Skin epidermis (tissue), 12 donors: Measurements from ENCODE around the gene LTBP1.
A peak's percentile ranks its signal among the peaks of the same experiment; 100 is the strongest.
"Not testable (repeated sequence)": the region's sequence is repeated elsewhere in the genome, so short reads cannot be mapped to it uniquely, and the experiment has no call there.

ENCODE experiments used
- H3K27ac ChIP-seq, 21 experiments: fragments of 200-600 bp; sonication (generic) in 11 of 21; one replicate each; pipeline ENCODE4 v1.5.0; 2020; ENCODE audit warnings: mild to moderate bottlenecking in 3 of 21, inconsistent platforms in 2 of 21, moderate library complexity in 2 of 21
- H3K4me3 ChIP-seq, 7 experiments: fragments of 200-600 bp; sonication (generic) in 2 of 7; one replicate each; pipeline ENCODE4 v1.5.0; 2020; ENCODE audit warnings: inconsistent platforms in 2 of 7, mild to moderate bottlenecking in 2 of 7, moderate library complexity in 1 of 7

Gene LTBP1

DNA sequence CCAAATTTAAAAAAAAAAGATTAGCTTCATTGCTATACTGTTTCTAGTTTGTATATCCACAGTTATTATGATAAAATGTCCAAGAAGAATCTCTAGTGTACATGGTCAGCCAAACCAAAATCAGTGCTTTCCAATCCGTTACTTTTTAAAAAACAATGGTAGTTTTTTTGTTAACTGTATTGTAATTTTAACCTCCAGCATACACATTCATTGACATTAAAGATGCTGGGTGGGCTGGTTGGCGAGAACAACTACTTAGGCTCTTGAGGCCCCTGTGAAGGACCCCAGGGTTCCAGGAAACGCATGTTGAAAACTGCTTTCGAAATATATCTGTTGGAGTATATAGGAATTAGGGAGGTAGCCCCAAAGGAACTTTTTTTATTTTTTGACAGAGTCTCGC, 422.4 kb downstream of the LTBP1 start:
- Histone ChIP-seq H3K4me3 (no peak overlapping the region), H3K27ac (no peak overlapping the region)

DNA sequence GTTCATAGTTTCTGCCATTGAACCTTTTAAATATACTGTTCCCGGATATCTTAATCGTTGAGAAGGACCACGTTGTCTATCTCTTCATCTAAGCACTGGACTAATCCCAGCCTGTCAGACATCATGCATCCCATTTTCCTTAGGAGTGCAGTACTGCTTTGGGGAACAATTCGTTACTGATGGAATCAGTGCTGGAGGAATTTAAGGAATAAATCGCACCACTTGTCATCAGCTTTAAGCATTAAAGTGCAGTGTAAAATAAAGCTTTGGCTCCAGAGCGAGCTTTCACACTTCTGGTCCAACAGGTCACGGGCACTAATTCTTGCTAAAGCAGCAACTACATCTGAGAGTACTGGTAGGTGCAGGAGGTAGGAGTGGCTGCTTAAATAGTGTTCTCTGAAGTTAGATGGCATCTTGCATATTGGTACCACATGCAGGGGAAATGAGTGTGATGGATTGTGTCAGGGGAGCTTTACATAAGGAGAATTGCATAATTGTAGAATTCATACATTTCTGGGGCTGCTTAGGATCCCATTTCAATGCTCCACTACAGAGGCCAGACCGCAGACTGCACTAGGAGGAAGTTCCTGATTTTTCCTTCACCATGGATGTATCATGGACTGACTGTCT, 424.0 kb downstream of the LTBP1 start:
- H3K27ac ChIP-seq, result no peak overlapping the region
- no peak overlapping the region for H3K4me3 ChIP-seq

GRCh38 chr2:33371304-33372090, 424.7 kb downstream of the LTBP1 start:
- Histone ChIP-seq H3K4me3 (no peak overlapping the region), H3K27ac (peak overlapping the region in 1 of 21 experiments; percentile 10)

DNA sequence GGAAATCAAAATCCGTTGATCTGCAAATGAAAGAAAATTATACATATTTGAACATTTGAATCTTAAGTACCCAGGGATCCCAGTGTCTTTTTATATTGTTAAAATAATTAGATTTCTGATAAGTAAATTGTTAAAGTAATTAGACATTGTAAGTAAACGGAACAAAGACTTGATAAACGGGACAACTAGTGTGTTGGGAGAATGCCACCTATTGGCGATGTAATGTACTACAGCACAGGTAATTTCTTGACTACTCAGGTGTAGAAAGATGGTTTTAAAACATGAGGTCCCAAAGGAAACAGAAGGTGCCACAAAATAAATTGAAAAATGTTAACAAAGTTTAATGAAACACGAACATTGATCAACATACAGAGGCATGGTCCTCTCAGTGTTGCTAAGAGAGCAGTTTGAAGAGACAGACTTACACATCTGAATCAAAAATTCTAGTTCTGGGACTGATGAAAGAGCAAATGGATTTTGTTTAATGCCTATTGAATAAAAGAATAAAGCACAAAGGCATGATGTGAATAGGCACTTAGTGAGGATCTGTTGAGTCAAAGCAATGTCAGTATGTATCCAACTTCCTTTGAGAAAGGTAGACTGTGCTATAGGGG, 426.3 kb downstream of the LTBP1 start:
- Histone ChIP-seq H3K27ac (no peak overlapping the region), H3K4me3 (no peak overlapping the region)

GRCh38 chr2:33373986-33374385, 427.2 kb downstream of the LTBP1 start:
- H3K4me3 ChIP-seq, result no peak overlapping the region
- H3K27ac ChIP-seq, result peak overlapping the region in 4 of 21 experiments; percentile 12 to 65 (median 58)

DNA sequence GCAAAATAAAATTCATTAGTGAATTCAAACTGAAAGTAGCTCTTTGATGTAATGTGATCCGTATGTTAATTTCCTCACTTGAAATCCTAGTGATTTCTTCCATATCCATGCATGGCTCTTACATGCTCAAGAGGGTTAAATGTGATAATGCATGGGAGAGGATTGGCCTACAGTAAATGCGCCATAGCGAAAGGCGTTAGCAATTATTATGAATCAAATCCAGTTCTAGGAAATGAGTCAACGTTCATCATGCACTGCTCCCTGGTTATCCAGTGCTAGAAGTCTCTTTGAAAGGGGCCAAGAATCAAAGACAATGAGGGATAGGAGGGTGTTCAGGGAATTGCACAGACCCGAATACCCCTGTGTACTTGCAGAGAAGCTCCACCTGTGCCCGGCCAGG, 428.3 kb downstream of the LTBP1 start:
- H3K27ac ChIP-seq, result peak overlapping the region in 9 of 21 experiments; percentile 12 to 68 (median 48)
- no peak overlapping the region for H3K4me3 ChIP-seq

DNA sequence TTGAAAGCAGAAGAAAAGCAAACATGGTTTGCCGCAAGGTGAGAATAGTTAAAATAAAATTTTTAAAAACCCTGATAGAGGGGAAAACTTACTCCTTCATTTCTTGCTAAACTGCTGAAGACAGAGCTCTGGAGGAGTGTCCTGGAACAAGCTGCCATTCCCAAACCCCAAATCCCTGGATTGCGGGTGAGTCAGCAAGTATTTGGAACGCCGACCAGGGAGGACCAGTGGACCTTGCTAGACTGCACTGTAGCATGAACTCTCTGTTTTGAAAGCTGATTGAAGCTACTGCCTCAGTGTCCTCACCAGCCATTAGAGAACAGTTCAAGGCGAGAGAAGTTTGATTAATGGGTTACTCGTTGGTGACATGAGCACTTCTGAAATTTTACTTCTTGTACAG, 430.3 kb downstream of the LTBP1 start:
- Histone ChIP-seq H3K27ac (peak overlapping the region in 2 of 21 experiments; percentile 18 to 29), H3K4me3 (no peak overlapping the region)

DNA sequence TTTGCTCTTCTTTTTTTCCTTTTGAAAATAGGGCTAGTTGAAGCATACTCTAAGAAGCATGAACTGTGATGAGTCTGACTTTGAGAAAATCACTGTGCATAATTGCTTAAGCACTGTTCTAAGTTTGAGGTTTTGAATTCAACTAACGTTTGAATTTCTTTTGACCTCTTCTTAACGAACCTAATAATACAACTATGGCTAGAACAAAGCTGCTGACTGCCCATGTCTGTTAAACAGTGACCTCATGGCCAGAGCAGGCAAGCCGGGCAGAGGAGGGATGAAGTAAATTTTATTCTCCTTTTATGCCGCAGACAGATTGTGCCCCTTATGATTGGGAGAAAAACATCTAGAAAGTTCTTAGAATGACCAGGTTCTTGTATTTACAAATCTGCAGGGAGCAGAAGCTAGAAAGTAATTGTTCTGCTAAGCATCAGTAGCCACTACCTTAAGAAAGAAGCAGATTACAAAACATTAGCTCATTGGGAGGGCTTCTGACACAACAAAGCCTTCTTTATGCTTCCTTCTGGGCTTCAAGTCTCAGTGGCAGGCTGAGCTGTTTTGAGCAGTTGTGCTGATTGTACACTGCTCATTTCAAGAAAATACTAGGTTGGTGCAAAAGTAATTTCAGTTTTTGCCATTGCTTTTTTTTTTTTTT, 431.9 kb downstream of the LTBP1 start:
- Histone ChIP-seq H3K27ac (peak overlapping the region in 2 of 21 experiments; percentile 10 to 33), H3K4me3 (no peak overlapping the region)

DNA sequence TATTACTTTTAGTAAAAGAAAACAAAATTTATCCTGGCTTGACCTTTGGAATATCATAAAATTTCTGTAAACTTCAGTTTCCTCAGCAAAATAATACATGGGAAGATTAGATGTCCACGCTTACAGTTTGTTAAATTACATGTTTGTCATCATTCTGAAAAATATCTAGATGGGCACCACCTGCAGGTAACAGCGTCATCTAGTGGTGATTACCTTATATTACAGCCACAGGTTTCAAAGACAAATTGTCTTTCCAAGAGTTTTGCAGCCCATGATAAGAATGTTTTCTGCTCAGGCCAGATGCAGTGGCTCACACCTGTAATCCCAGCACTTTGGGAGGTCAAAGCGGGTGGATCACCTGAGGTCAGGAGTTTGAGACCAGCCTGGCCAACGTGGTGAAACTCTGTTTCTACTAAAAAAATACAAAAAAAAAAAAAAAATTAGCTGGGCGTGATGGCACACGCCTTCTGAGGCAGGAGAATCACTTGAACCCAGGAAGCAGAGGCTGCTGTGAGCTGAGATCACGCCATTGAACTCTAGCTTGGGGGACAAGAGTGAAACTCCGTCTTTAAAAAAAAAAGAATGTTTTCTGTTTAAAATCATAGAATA, 433.4 kb downstream of the LTBP1 start:
- Histone ChIP-seq H3K4me3 (no peak overlapping the region), H3K27ac (no peak overlapping the region)

DNA sequence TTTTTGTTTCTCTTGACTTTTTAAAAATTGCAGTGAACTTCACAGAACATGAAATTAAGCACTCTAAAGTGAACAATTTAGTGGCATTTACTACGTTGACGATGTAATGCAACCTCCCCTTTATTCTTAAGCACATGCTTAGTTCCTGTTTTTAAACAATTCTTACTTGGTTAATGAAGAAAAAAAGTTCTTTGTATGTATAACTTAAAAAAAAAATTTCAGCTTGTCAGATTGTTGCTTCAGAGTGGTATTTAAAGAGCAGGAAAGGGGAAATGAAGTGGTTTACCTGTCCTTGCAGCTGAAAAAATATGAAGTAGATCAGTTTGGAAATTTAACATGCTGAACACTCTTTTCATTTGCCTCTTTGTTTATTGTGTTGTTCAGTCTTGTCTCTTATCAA, 434.0 kb downstream of the LTBP1 start:
- H3K27ac ChIP-seq, result no peak overlapping the region
- no peak overlapping the region for H3K4me3 ChIP-seq

GRCh38 chr2:33381301-33381858, 434.6 kb downstream of the LTBP1 start:
- Histone ChIP-seq H3K4me3 (no peak overlapping the region), H3K27ac (no peak overlapping the region)

- Histone ChIP-seq H3K27ac (peak overlapping the region in 8 of 21 experiments; percentile 16 to 79 (median 38)), H3K4me3 (no peak overlapping the region)
Measured at GRCh38 chr2:33383855-33384598, 437.3 kb downstream of the LTBP1 start.

DNA sequence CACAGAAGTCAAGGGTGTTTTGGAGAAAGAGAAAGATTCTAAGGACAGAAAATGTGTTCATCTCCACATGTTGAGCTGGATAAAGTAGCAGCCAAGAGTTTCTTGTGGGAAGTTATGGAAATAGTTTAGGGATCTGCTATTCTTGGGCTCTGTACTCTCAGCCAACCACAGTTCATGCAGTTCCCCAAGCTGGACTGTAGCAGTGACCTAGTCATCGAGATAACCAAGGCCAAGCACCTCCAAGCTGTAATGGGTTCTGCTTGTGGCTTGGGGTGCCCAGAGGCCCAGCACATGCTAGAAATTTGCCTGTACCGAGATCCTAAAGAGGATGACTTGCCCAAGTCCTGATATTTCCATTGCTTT, 437.8 kb downstream of the LTBP1 start:
- no peak overlapping the region for H3K4me3 ChIP-seq
- peak overlapping the region in 6 of 21 experiments; percentile 16 to 79 (median 45) for H3K27ac ChIP-seq

GRCh38 chr2:33388996-33389395, 442.2 kb downstream of the LTBP1 start:
- Histone ChIP-seq H3K27ac (no peak overlapping the region), H3K4me3 (no peak overlapping the region)

- not testable (repeated sequence) for H3K27ac ChIP-seq
Measured at GRCh38 chr2:33389695-33390094, 442.9 kb downstream of the LTBP1 start.

GRCh38 chr2:33391529-33392255, 444.9 kb downstream of the LTBP1 start:
- Histone ChIP-seq H3K27ac (peak overlapping the region in 3 of 21 experiments; percentile 18 to 22 (median 21)), H3K4me3 (no peak overlapping the region)

More at GRCh38 chr2:33389695-33390094, 442.9 kb downstream of the LTBP1 start:
- not testable (repeated sequence) for H3K4me3 ChIP-seq

DNA sequence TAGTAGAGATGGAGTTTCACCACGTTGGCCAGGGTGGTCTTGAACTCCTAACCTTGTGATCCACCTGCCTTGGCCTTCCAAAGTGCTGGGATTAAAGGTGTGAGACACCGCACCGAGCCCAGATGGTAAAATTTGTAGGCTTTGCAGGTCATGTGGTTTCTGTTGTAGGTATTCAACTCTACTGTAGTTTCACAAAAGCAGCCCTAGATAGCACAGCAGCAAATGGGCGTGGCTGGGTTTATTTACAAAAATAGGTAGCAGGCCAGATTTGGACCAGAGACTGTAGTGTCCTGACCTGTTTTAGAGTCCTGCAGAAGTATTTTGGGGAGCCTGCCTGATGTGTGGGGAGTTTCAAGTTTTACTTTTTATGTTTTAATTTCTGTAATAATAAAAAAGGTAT, 445.6 kb downstream of the LTBP1 start:
- Histone ChIP-seq H3K27ac (no peak overlapping the region), H3K4me3 (no peak overlapping the region)

DNA sequence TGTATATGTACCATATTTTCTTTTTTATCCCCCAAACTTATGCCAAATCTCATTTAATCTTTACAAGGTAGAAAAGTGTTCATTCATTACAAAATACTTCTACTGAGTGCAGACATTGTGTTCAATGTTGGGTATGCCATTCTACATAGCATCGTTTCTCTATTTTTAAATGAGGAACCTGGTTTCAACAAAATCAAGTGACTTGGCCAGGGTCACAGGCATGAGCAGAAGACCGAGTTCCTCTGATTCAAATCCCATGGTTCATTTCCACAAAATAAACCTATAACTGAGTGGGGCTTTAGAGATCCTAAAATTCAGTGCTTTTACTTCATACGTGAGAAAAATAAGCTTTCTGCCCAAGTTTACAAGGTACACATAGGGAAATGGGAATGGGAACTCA, 448.3 kb downstream of the LTBP1 start:
- Histone ChIP-seq H3K27ac (no peak overlapping the region), H3K4me3 (no peak overlapping the region)
